CD14-positive monocyte (primary cell): ENCODE results near the gene MECR. TPM values are rescaled to one million over a fixed set of nuclear protein-coding genes. Genes with fewer than 3 reads are reported as not detected.
A peak's percentile ranks its signal among the peaks of the same experiment; 100 is the strongest.
"Not testable (repeated sequence)": the region's sequence is repeated elsewhere in the genome, so short reads cannot be mapped to it uniquely, and the experiment has no call there.

ENCODE experiments used
- DNase-seq, 3 donors: peaks; one replicate each; pipeline ENCODE4 v3.0.0-alpha.2; 2011 to 2022
- H2AFZ ChIP-seq: 2 replicates; pipeline ENCODE4 v1.6.0; 2012; ENCODE audit warnings: mild to moderate bottlenecking, low read depth, low read length, inconsistent platforms; ENCODE audit not compliant: insufficient read depth, poor library complexity, severe bottlenecking
- H3K27ac ChIP-seq, 2 donors: 1 replicate in 1 of 2; 2 replicates in 1 of 2; pipeline ENCODE4 v1.5.1; 2012 to 2013; ENCODE audit warnings: low read length in 2 of 2, control low read depth in 1 of 2, inconsistent platforms in 1 of 2, low read depth in 1 of 2, mild to moderate bottlenecking in 1 of 2
- H3K27me3 ChIP-seq, 2 donors: one replicate each; pipeline versions ENCODE4 v1.6.0 to v1.6.1; 2011 to 2013; ENCODE audit warnings: low read length in 2 of 2; ENCODE audit not compliant: control insufficient read depth in 2 of 2, insufficient read depth in 2 of 2
- H3K36me3 ChIP-seq, 2 donors: replicated peaks in 1 of 2; 1 replicate in 1 of 2; 2 replicates in 1 of 2; pipeline versions ENCODE4 v1.5.1 to v1.6.1; 2012 to 2013; ENCODE audit warnings: low read length in 2 of 2, control low read depth in 1 of 2, inconsistent platforms in 1 of 2, mild to moderate bottlenecking in 1 of 2; ENCODE audit not compliant: insufficient read depth in 2 of 2, control insufficient read depth in 1 of 2
- H3K4me1 ChIP-seq, 2 donors: 1 replicate in 1 of 2; 2 replicates in 1 of 2; pipeline versions ENCODE4 v1.5.1 to v1.6.1; 2012 to 2013; ENCODE audit warnings: low read length in 2 of 2, control low read depth in 1 of 2, inconsistent platforms in 1 of 2, mild to moderate bottlenecking in 1 of 2, moderate library complexity in 1 of 2; ENCODE audit not compliant: insufficient read depth in 2 of 2, control insufficient read depth in 1 of 2
- H3K4me2 ChIP-seq: replicated peaks from 2 replicates; pipeline ENCODE3; 2012; ENCODE audit warnings: low read length, moderate library complexity, mild to moderate bottlenecking; ENCODE audit not compliant: poor library complexity, severe bottlenecking; ENCODE audit errors: extremely low read depth
- H3K4me3 ChIP-seq, 3 experiments: fragments of 200-600 bp in 1 of 3; sonication (generic) in 1 of 3; replicated peaks in 1 of 3; 1 replicate in 2 of 3; 2 replicates in 1 of 3; pipeline ENCODE4 v1.5.1; 2011 to 2013; ENCODE audit warnings: low read length in 3 of 3, mild to moderate bottlenecking in 3 of 3, control low read depth in 2 of 3, low read depth in 2 of 3, inconsistent platforms in 1 of 3, moderate library complexity in 1 of 3
- H3K79me2 ChIP-seq: 2 replicates; pipeline ENCODE4 v1.6.0; 2012; ENCODE audit warnings: mild to moderate bottlenecking, control low read depth, inconsistent platforms, low read length, moderate library complexity; ENCODE audit not compliant: insufficient read depth
- H3K9ac ChIP-seq: 2 replicates; pipeline ENCODE4 v1.6.0; 2017; ENCODE audit warnings: low read length, mild to moderate bottlenecking; ENCODE audit not compliant: insufficient read depth, poor library complexity, severe bottlenecking
- H3K9me3 ChIP-seq, 2 donors: replicated peaks in 1 of 2; 1 replicate in 1 of 2; 2 replicates in 1 of 2; pipeline versions ENCODE4 v1.5.1 to v1.6.1; 2012 to 2013; ENCODE audit warnings: low read length in 2 of 2, control low read depth in 1 of 2; ENCODE audit not compliant: control insufficient read depth in 1 of 2, insufficient read depth in 1 of 2
- H4K20me1 ChIP-seq: 2 replicates; pipeline ENCODE4 v1.6.0; 2012; ENCODE audit warnings: mild to moderate bottlenecking, low read length, control low read depth, moderate library complexity; ENCODE audit not compliant: insufficient read depth
- H3K27ac Mint-ChIP-seq, 7 donors: one replicate each; pipeline ENCODE4 v1.8.0; 2020; ENCODE audit warnings: mild to moderate bottlenecking in 7 of 7, mixed read lengths in 7 of 7, moderate library complexity in 6 of 7, inconsistent platforms in 2 of 7
- H3K27me3 Mint-ChIP-seq, 3 donors: one replicate each; pipeline ENCODE4 v1.8.0; 2021 to 2022; ENCODE audit warnings: low read depth in 3 of 3, mild to moderate bottlenecking in 3 of 3, mixed read lengths in 3 of 3, moderate library complexity in 3 of 3, inconsistent platforms in 1 of 3
- H3K36me3 Mint-ChIP-seq, 2 donors: one replicate each; pipeline ENCODE4 v1.8.0; 2020; ENCODE audit warnings: mixed read lengths in 2 of 2, inconsistent platforms in 1 of 2, mild to moderate bottlenecking in 1 of 2
- H3K4me1 Mint-ChIP-seq: one replicate; pipeline ENCODE4 v1.8.0; 2020; ENCODE audit warnings: mild to moderate bottlenecking, mixed read lengths
- H3K4me3 Mint-ChIP-seq, 2 donors: one replicate each; pipeline ENCODE4 v1.8.0; 2020; ENCODE audit warnings: mild to moderate bottlenecking in 2 of 2, mixed read lengths in 2 of 2, moderate library complexity in 1 of 2
- H3K9me3 Mint-ChIP-seq, 7 donors: one replicate each; pipeline ENCODE4 v1.8.0; 2020 to 2022; ENCODE audit warnings: mixed read lengths in 7 of 7, mild to moderate bottlenecking in 6 of 7, moderate library complexity in 6 of 7, inconsistent platforms in 2 of 7
- CTCF ChIP-seq: fragments of 200-600 bp; IDR thresholded peaks from one replicate; pipeline ENCODE4 v1.8.0; 2022; ENCODE audit warnings: antibody characterized with exemption, mild to moderate bottlenecking
- WGBS: methylation state at CpG from one replicate; pipeline ENCODE4 v1.1.5; 2013; ENCODE audit warnings: missing lambda C conversion rate; ENCODE audit not compliant: insufficient coverage; 5-methylcytosine and 5-hydroxymethylcytosine counted together
- intact Hi-C, 2 donors: fragments of 100-400 bp; cut with micrococcal nuclease; formaldehyde crosslinking; loops; one replicate each; pipeline versions ENCODE4 v1.15.0 to v1.15.1; 2023
- polyA plus RNA-seq, 3 donors: library from polyadenylated mRNA; depleted of rRNA in 1 of 3; unstranded in 2 of 3; stranded (reverse) in 1 of 3; fragments of 300-500 nt in 2 of 3; fragments of >200 nt in 1 of 3; fragmentation: Illumina TruSeq in 2 of 3; gene quantifications; 1 replicate in 2 of 3; 2 replicates in 1 of 3; pipeline ENCODE4 v1.2.3, GENCODE V29; 2012 to 2021

MECR gene
- polyA plus RNA-seq, 3 donors = 6.3 to 8.5 (median 7.5) TPM

- Mint-ChIP-seq H3K4me1 (no peaks in the 10 kb centered on the region), H3K27ac (peak overlapping the region in 5 of 7 donors; percentile 0 to 58 (median 26)), H3K9me3 (peaks cover 0 to 2% (median 0%) of the 10 kb centered on the region in 7 donors), H3K36me3 (peaks cover 89 to 99% of the 10 kb centered on the region in 2 donors), H3K27me3 (peaks cover 0 to 1% (median 1%) of the 10 kb centered on the region in 3 donors), H3K4me3 (no peak overlapping the region)
- Histone ChIP-seq H4K20me1 (peaks cover 74% of the 10 kb centered on the region), H2AFZ (no peak overlapping the region), H3K4me3 (no peak overlapping the region), H3K79me2 (peaks cover 3% of the 10 kb centered on the region), H3K36me3 (peaks cover 95 to 100% of the 10 kb centered on the region in 2 donors), H3K27me3 (no peaks in the 10 kb centered on the region), H3K4me1 (no peaks in the 10 kb centered on the region), H3K9ac (no peak overlapping the region), H3K27ac (no peak overlapping the region), H3K9me3 (no peaks in the 10 kb centered on the region), H3K4me2 (no peak overlapping the region)
- WGBS = no CpG with 5 or more reads among the region's 8 CpGs
- intact Hi-C loops = loop anchor here in 1 of 2 donors (5.0 kb wide), 1 partner anchor 605 kb away; no protein-coding TSS in a partner anchor
- no peak for DNase-seq
- TF ChIP-seq CTCF = no peak
Observed at GRCh38 chr1:29152046-29152805, 78.5 kb downstream of the MECR start.

GRCh38 chr1:29150346-29150745 is 80.4 kb downstream of the MECR start:
- not testable (repeated sequence) for H3K9me3 ChIP-seq, H3K27ac ChIP-seq, DNase-seq, H3K4me1 ChIP-seq, H3K4me2 ChIP-seq, H3K27me3 Mint-ChIP-seq, H3K27ac Mint-ChIP-seq, H3K9ac ChIP-seq, H3K79me2 ChIP-seq, H3K4me1 Mint-ChIP-seq, H2AFZ ChIP-seq, H3K9me3 Mint-ChIP-seq, H3K4me3 ChIP-seq, H3K4me3 Mint-ChIP-seq, H3K27me3 ChIP-seq
- intact Hi-C loops = loop anchor here in 1 of 2 donors (5.0 kb wide), 1 partner anchor 603 kb away; no protein-coding TSS in a partner anchor
- peaks cover 90 to 100% of the 10 kb centered on the region in 2 donors for H3K36me3 ChIP-seq
- H3K36me3 Mint-ChIP-seq = peaks cover 92 to 100% of the 10 kb centered on the region in 2 donors
- H4K20me1 ChIP-seq = peaks cover 66% of the 10 kb centered on the region
- WGBS = 97% methylated on average over 7 of the region's 9 CpGs
